Kidney (tissue), 14 donors: ENCODE measurements around the gene NRG2. TPM values are rescaled to one million over a fixed set of nuclear protein-coding genes. Genes with fewer than 3 reads are reported as not detected.

ENCODE experiments used
- DNase-seq, 5 donors: peaks; one replicate each; pipeline ENCODE4 v3.0.0-alpha.2; 2013 to 2020
- FAIRE-seq: peaks from 2 replicates; lab custom pipeline; 2012; peaks lifted over from hg19 to GRCh38; lab: Jason Lieb, UNC
- H3K27ac ChIP-seq, 2 donors: one replicate each; pipeline ENCODE4 v1.7.0; 2013; ENCODE audit warnings: low read depth in 2 of 2, low read length in 2 of 2, inconsistent platforms in 1 of 2
- H3K27me3 ChIP-seq: one replicate; pipeline ENCODE4 v1.7.1; 2013; ENCODE audit warnings: low read length, inconsistent platforms; ENCODE audit not compliant: control insufficient read depth, insufficient read depth
- H3K36me3 ChIP-seq, 3 donors: one replicate each; pipeline versions ENCODE4 v1.7.0 to v1.7.1; 2013; ENCODE audit warnings: low read length in 3 of 3, control low read depth in 1 of 3, inconsistent platforms in 1 of 3; ENCODE audit not compliant: insufficient read depth in 3 of 3, control insufficient read depth in 2 of 3
- H3K4me1 ChIP-seq, 3 donors: one replicate each; pipeline versions ENCODE4 v1.7.0 to v1.7.1; 2013; ENCODE audit warnings: low read length in 3 of 3, inconsistent platforms in 1 of 3, low read depth in 1 of 3; ENCODE audit not compliant: control insufficient read depth in 2 of 3, insufficient read depth in 2 of 3
- H3K4me3 ChIP-seq, 3 donors: one replicate each; pipeline versions ENCODE4 v1.7.0 to v1.8.1; 2013; ENCODE audit warnings: low read length in 3 of 3, control low read depth in 1 of 3, inconsistent platforms in 1 of 3
- H3K9ac ChIP-seq, 3 donors: one replicate each; pipeline versions ENCODE4 v1.7.0 to v1.7.1; 2013; ENCODE audit warnings: low read length in 3 of 3, control low read depth in 1 of 3, inconsistent platforms in 1 of 3
- H3K9me3 ChIP-seq, 3 donors: one replicate each; pipeline versions ENCODE4 v1.7.0 to v1.7.1; 2013; ENCODE audit warnings: low read length in 3 of 3, control low read depth in 1 of 3, inconsistent platforms in 1 of 3; ENCODE audit not compliant: control insufficient read depth in 2 of 3, insufficient read depth in 1 of 3
- intact Hi-C: fragments of 100-400 bp; cut with DNase I; formaldehyde crosslinking; loops from one replicate; pipeline ENCODE4 v1.11.1; 2022
- polyA plus RNA-seq: library from polyadenylated mRNA; stranded (reverse); fragments of 350-450 nt; fragmentation: Illumina TruSeq; extraction: RNeasy Lipid Tissue Mini Kit (QIAGEN cat#74804); gene quantifications from one replicate; pipeline ENCODE4 v1.2.3, GENCODE V29; 2014; ENCODE audit warnings: low read depth, low replicate concordance; ENCODE audit not compliant: insufficient read depth
- total RNA-seq: library from RNA; stranded (reverse); fragmentation: NEBNext Ultra II Directional; extraction: Animal tissue kit (Norgen Biotek cat#: 25700); gene quantifications from one replicate; pipeline ENCODE4 v1.2.1, GENCODE V29; 2021
- TF ChIP-seq, protein P1 (sequence below): IDR thresholded peaks from 3 replicates; pipeline ENCODE4 v1.5.1; 2012; ENCODE audit warnings: mild to moderate bottlenecking, moderate library complexity, borderline replicate concordance; ENCODE audit not compliant: insufficient read depth; ENCODE audit errors: extremely low read depth
- donor health status: control.
- donor health status: control.
- donor health status: control.
- donor health status: control.
- donor health status: control.
- donor health status: DM: yes; HTN: yes; CAD: no.
- donor health status: Normal renal cell carcinoma (clear cell type).

NRG2 gene
- total and polyA plus RNA-seq, 2 donors from 2014 or later: 1.9 to 4.6 TPM

DNA sequence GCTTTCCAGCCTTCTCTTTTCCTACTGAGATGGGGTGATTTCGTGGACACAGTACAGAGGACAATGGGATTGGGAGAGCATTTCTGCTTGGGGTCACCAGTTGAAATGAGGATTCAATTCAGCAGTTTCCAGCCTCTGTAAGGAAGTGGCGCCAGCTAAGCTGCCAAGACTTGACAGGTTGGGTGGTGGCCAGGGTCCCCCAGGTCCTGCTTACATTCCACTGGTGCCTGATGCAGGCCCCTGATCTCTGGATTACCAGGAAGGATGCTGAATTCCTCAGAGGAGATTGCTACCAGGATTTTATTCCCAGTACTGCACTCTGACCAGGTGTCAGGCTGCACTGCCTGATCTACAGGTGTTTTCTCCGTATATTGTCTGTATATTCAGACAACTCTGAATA is 127.8 kb downstream of the NRG2 start:
- no peak overlapping the region for H3K9ac ChIP-seq
- no peaks in the 10 kb centered on the region for H3K36me3 ChIP-seq
- H3K4me1 ChIP-seq: no peaks in the 10 kb centered on the region
- H3K4me3 ChIP-seq: no peak overlapping the region
- intact Hi-C loops: no loop called here
- no peaks in the 10 kb centered on the region for H3K27me3 ChIP-seq
- DNase-seq (no peak), FAIRE-seq (no peak)
- TF ChIP-seq, protein P1, sequence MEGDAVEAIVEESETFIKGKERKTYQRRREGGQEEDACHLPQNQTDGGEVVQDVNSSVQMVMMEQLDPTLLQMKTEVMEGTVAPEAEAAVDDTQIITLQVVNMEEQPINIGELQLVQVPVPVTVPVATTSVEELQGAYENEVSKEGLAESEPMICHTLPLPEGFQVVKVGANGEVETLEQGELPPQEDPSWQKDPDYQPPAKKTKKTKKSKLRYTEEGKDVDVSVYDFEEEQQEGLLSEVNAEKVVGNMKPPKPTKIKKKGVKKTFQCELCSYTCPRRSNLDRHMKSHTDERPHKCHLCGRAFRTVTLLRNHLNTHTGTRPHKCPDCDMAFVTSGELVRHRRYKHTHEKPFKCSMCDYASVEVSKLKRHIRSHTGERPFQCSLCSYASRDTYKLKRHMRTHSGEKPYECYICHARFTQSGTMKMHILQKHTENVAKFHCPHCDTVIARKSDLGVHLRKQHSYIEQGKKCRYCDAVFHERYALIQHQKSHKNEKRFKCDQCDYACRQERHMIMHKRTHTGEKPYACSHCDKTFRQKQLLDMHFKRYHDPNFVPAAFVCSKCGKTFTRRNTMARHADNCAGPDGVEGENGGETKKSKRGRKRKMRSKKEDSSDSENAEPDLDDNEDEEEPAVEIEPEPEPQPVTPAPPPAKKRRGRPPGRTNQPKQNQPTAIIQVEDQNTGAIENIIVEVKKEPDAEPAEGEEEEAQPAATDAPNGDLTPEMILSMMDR: no peak
- no peaks in the 10 kb centered on the region for H3K9me3 ChIP-seq
- H3K27ac ChIP-seq: no peak overlapping the region

DNA sequence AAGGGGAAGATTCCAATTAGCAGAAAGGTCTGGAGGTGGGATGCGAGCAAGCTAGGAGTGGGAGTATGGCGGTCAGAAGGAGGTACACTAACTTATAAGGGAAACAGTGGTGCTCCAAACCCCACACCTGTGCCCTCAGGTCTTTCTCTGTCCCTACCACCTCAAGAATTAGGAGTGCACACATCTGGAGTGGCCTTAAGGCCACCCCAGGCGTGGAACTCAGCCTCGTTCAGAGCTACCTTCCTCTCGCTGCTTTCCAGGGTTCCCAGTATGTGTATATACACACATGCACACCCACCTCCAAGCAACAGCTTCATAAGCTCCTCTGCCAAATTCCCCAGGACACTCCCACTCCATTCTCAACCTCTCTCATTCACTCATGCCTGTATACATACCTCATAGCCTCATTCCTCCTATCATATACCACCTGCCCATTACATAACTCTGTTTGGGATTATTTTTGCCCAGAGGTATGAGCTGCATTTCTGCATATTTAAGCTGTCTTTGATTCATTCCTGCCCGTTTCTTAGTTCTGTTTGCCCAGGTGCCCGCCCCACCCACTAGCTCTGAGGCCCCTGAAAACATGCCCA is 128.8 kb downstream of the NRG2 start:
- H3K36me3 ChIP-seq: no peaks in the 10 kb centered on the region
- no peaks in the 10 kb centered on the region for H3K4me1 ChIP-seq
- no peak overlapping the region for H3K4me3 ChIP-seq
- DNase-seq (no peak), FAIRE-seq (no peak)
- no peaks in the 10 kb centered on the region for H3K9me3 ChIP-seq
- no peak overlapping the region for H3K27ac ChIP-seq
- H3K9ac ChIP-seq: no peak overlapping the region
- TF ChIP-seq, protein P1: no peak
- no peaks in the 10 kb centered on the region for H3K27me3 ChIP-seq
- intact Hi-C loops: no loop called here

DNA sequence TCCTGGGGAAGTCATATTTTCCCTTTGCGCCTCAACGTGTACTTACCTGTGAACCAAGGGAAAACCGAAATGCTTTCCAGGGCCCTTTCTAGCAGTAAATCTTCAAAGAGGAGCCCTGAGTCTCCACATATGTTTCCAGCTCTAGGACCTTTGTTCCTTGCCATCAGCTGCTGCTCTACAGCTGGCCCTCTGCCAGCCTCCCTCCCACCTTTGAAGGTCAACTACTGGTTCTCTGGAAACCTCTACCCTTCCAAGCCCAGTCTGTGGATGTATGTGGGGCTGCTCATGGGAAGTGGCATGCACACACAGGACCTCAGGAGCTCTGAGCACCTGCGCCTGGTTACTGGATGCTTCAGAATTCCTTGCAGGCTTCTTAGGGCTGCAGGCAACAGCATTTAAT is 130.3 kb downstream of the NRG2 start:
- no peak for FAIRE-seq
- no peaks in the 10 kb centered on the region for H3K4me1 ChIP-seq

More for the DNA sequence above, 130.3 kb downstream of the NRG2 start:
- intact Hi-C loops: no loop called here
- no peak overlapping the region for H3K9ac ChIP-seq
- TF ChIP-seq, protein P1: no peak
- DNase-seq: no peak
- no peak overlapping the region for H3K27ac ChIP-seq
- H3K4me3 ChIP-seq: no peak overlapping the region
- no peaks in the 10 kb centered on the region for H3K9me3 ChIP-seq
- H3K27me3 ChIP-seq: no peaks in the 10 kb centered on the region
- H3K36me3 ChIP-seq: no peaks in the 10 kb centered on the region
